DMS 273 (cell line): ENCODE measurements around the gene VEZF1.

Source experiments
- DNase-seq: peaks from one replicate; lab custom pipeline; 2025; ENCODE audit not compliant: unreplicated experiment; lab: John Stamatoyannopoulos, UW

VEZF1 gene

DNA sequence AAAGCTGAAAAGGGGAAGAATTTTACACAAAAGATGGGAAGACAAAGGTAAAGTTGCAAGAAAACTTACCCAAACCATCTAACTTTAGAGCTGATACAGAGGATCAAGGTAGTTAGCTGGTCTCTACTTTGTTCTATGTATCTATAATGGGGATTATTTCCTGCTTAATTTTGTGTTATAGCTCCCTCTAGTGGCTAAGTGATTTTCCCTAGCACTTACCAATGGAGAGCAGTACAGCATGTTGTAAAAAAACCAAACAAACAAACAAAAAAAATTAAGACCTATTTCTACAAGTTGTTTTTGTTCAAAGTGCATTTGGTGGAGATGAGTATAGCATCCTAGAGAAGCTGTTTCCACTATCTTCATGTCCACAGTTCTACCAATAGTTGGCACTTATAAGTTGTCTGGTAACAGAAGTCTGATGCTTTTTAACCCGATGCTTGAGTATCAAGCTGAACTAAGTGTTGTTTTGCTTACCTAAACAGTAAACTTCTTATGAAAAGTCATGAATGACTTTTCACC lies 11.5 kb upstream of the VEZF1 start:
- peak; percentile 86 for DNase-seq

- DNase-seq = no peak
These were observed 11.0 kb upstream of the VEZF1 start for GRCh38 chr17:57999010-57999495.

DNA sequence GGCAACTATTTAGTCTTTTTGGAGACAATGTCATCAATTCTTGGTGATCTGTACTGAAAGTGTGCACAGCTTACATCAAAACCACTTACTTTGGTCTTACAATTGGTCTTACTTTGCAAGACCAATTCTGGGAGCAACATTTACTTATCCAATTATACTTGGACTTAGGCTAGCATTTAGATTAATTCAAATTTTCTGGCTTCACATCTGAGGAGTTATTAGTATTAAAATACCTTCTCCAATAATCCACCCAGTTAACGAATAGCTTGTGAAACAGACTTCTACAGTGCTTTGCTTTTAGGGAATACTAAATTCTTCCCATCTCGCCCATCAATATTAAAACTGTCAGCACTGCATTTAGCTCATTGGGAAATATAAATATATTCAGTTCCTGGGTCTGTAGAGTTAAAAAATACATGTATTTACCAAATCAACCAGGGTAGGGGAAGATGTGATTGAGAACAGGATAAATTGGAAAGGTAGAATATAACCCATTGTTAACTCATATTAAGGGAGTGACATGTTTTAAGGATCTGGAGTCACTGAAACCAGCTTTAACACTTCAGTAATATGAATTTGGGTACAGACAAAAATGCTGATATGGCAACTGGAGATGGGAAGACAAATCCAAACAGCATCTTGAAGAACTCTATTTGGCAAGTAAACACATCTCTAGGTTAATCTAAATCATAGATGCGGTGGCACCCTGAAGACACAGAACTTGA lies 9.2 kb upstream of the VEZF1 start:
- DNase-seq = no peak

GRCh38 chr17:57995076-57995956 lies 7.3 kb upstream of the VEZF1 start:
- peak; percentile 90 for DNase-seq

- DNase-seq = no peak
These were observed 6.4 kb upstream of the VEZF1 start for GRCh38 chr17:57994436-57994835.

GRCh38 chr17:57993471-57994365 lies 5.7 kb upstream of the VEZF1 start:
- DNase-seq = peak; percentile 83

GRCh38 chr17:57991537-57991936 lies 3.5 kb upstream of the VEZF1 start:
- no peak for DNase-seq

DNA sequence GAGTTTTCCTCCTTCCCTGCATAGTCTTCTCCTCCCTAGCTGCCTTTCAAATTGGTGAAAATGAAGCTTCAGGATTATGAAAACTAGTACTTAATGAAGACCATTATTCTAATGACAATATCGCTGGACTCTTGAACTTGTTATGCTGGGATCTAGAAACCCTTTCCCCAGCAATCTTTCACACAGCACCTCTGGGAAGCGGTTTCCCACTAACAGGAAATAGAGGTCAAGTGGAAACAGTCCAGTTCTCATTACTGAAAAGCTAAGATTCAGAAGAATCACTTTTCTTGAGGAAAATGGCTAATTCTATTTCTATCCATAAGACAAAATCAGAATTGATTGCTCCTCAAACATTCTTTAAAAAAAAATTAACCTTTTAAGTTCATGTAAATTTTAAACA lies 2.0 kb upstream of the VEZF1 start:
- no peak for DNase-seq

- peak; percentile 92 for DNase-seq
These were observed 522 bp upstream of the VEZF1 start for GRCh38 chr17:57988301-57989250.

GRCh38 chr17:57986841-57987580 lies 1.0 kb downstream of the VEZF1 start:
- DNase-seq = peak; percentile 66

DNA sequence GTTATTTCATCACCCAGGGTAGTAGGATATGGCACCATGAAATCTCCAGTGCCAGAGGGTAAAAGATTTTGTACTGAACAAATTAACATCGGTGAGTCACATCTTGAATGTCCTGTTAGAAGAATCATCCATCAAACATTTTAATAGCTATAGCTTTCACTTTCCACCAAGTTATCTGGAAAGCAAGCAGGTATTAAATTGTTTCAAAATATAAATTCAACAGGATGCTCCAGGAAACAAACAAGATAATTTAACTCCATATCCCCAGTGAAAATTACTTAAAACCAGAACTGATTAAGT lies 2.4 kb downstream of the VEZF1 start:
- no peak for DNase-seq

GRCh38 chr17:57984936-57985674 lies 2.9 kb downstream of the VEZF1 start:
- no peak for DNase-seq

- DNase-seq = no peak
These were observed 3.7 kb downstream of the VEZF1 start for GRCh38 chr17:57984261-57984890.

GRCh38 chr17:57983446-57983845 lies 4.6 kb downstream of the VEZF1 start:
- DNase-seq = no peak

- DNase-seq = no peak
These were observed 5.4 kb downstream of the VEZF1 start for GRCh38 chr17:57982452-57983170.

DNA sequence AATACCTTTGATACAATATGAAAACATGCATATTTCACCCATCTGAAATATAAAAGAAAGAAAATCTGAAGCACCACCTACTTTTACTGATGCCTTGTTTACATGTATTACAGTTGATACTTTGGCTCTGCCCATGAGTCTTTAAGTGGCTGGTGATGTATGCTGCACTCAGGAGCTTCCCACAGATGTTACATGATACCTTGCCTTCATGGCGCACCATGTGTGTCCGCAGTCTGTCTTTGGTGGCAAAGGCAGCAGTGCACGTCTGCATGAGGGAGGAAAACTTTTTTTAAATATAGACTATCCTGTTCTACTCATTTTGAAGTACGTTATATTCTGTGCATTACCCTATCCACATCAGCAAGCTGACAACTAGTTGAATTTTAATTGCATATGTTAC lies 7.5 kb downstream of the VEZF1 start:
- DNase-seq = no peak

GRCh38 chr17:57979076-57979475 lies 9.0 kb downstream of the VEZF1 start:
- no peak for DNase-seq
